ENCODE measurements around the gene NEURL3.

GRCh38 chr2:96539215-96539920 lies 34.2 kb upstream of the NEURL3 start:
- TF ChIP-seq CTCF (IDR thresholded peaks at IDR 0.05) (no peak), EZH2phosphoT487 (IDR thresholded peaks at IDR 0.05) (no peak)
